K562 (cell line): ENCODE results near the gene GRIK5. TPM values are rescaled to one million over a fixed set of nuclear protein-coding genes. Genes with fewer than 3 reads are reported as not detected.

ENCODE experiments used
- ATAC-seq: fragments of 200-7000 bp; cut with Tn5 transposase; 3 replicates; pipeline ENCODE4 v1.9.1; 2020; ENCODE audit warnings: moderate library complexity
- BruUV-seq: library from RNA; stranded (reverse); fragments of 400-500 nt; replicated peaks from 2 replicates; lab custom pipeline; 2021; lab: Mats Ljungman, UMichigan
- CTCF ChIA-PET: fragments of 300-600 bp; formaldehyde crosslinking; extraction: SDS; loops from one replicate; lab custom pipeline; 2021; ENCODE audit warnings: low intra/inter-chr PET ratio; lab: Yijun Ruan, JAX
- POLR2A ChIA-PET: fragments of 300-600, 350-650 bp; sonication (Branson Sonifier 250); formaldehyde crosslinking; extraction: SDS; loops from one replicate; lab custom pipeline; 2021; ENCODE audit warnings: antibody characterized with exemption, inconsistent platforms; lab: Yijun Ruan, JAX
- DNase-seq, 4 experiments: peaks; one replicate each; pipeline versions ENCODE4 v3.0.0 to v3.0.0-alpha.2; 2011 to 2018; ENCODE audit warnings: low spot score in 3 of 4, mixed read lengths in 3 of 4; ENCODE audit errors: extremely low read depth in 1 of 4
- FAIRE-seq: peaks from 2 replicates; lab custom pipeline; 2011; peaks lifted over from hg19 to GRCh38; lab: Jason Lieb, UNC
- H2AFZ ChIP-seq: 2 replicates; pipeline ENCODE4 v1.6.0; 2011; ENCODE audit warnings: low read depth, low read length, control low read depth, inconsistent platforms
- H3K27ac ChIP-seq: fragments of 200-600 bp; 3 replicates; pipeline ENCODE4 v1.8.0; 2011; ENCODE audit warnings: low read depth, mild to moderate bottlenecking, control low read depth, inconsistent platforms, low read length, moderate library complexity, mixed read lengths; ENCODE audit errors: extremely low read depth
- H3K27me3 ChIP-seq, 2 experiments: fragments of 300-600 bp in 1 of 2; 2 replicates in 1 of 2; 3 replicates in 1 of 2; pipeline versions ENCODE4 v1.6.0 to v1.8.0; 2011; ENCODE audit warnings: inconsistent platforms in 2 of 2, low read length in 2 of 2, mild to moderate bottlenecking in 1 of 2, mixed read lengths in 1 of 2, moderate library complexity in 1 of 2; ENCODE audit not compliant: control insufficient read depth in 2 of 2, insufficient read depth in 2 of 2
- H3K36me3 ChIP-seq: fragments of 300-600 bp; 3 replicates; pipeline ENCODE4 v1.8.0; 2011; ENCODE audit warnings: mild to moderate bottlenecking, low read length, inconsistent platforms; ENCODE audit not compliant: control insufficient read depth, insufficient read depth
- H3K4me1 ChIP-seq, 2 experiments: fragments of 200-600 bp in 1 of 2; replicated peaks in 1 of 2; 2 replicates in 1 of 2; 3 replicates in 1 of 2; pipeline versions ENCODE4 v1.5.1 to v1.8.0; 2011; ENCODE audit warnings: inconsistent platforms in 2 of 2, low read length in 2 of 2, mild to moderate bottlenecking in 1 of 2, mixed read lengths in 1 of 2, moderate library complexity in 1 of 2; ENCODE audit not compliant: control insufficient read depth in 2 of 2, insufficient read depth in 2 of 2
- H3K4me2 ChIP-seq: 2 replicates; pipeline ENCODE4 v1.6.1; 2011; ENCODE audit warnings: low read length, control low read depth, inconsistent platforms, mixed read lengths; ENCODE audit not compliant: insufficient read depth
- H3K4me3 ChIP-seq: fragments of 200-600 bp; sonication (generic), shearing (Covaris generic); 2 replicates; pipeline ENCODE4 v1.5.1; 2016; ENCODE audit warnings: control low read depth, inconsistent platforms
- H3K79me2 ChIP-seq: fragments of 200-600 bp; 3 replicates; pipeline ENCODE4 v1.8.0; 2011; ENCODE audit warnings: low read length, inconsistent platforms; ENCODE audit not compliant: control insufficient read depth, insufficient read depth
- H3K9ac ChIP-seq, 2 experiments: 2 replicates each; pipeline versions ENCODE4 v1.6.0 to v1.6.1; 2011; ENCODE audit warnings: low read depth in 2 of 2, low read length in 2 of 2, control low read depth in 1 of 2, inconsistent platforms in 1 of 2, mild to moderate bottlenecking in 1 of 2, mixed read lengths in 1 of 2; ENCODE audit not compliant: insufficient read depth in 1 of 2
- H3K9me1 ChIP-seq: one replicate; pipeline ENCODE4 v1.6.0; 2011; ENCODE audit warnings: inconsistent platforms, mild to moderate bottlenecking, low read length, moderate library complexity; ENCODE audit not compliant: control insufficient read depth, insufficient read depth
- H3K9me3 ChIP-seq: replicated peaks from 2 replicates; pipeline ENCODE4 v1.5.1; 2011; ENCODE audit warnings: low read depth, low read length, inconsistent platforms; ENCODE audit not compliant: control insufficient read depth, insufficient read depth
- H4K20me1 ChIP-seq: replicated peaks from 2 replicates; pipeline ENCODE4 v1.6.1; 2011; ENCODE audit warnings: low read length, inconsistent platforms, mixed read lengths; ENCODE audit not compliant: control insufficient read depth, insufficient read depth
- ATF6 ChIP-seq: sonication (generic); formaldehyde crosslinking; IDR thresholded peaks from 2 replicates; pipeline ENCODE4 v1.4.0; 2020; ENCODE audit warnings: mild to moderate bottlenecking, missing genetic modification reagents
- BCOR ChIP-seq: fragments of 450-650 bp; IDR thresholded peaks from 2 replicates; pipeline ENCODE4 v1.6.1; 2016
- ELF1 ChIP-seq: fragments of 200-800 bp; sonication (Bioruptor generic); IDR thresholded peaks from 2 replicates; pipeline ENCODE4 v1.6.1; 2016; ENCODE audit warnings: missing genetic modification characterization, missing compliant biosample characterization
- EP300 ChIP-seq: IDR thresholded peaks from 2 replicates; pipeline ENCODE4 v1.6.1; 2012; ENCODE audit warnings: low read length, improper control_type of control experiment
- HDAC2 ChIP-seq: fragments of 450-650 bp; IDR thresholded peaks from 2 replicates; pipeline ENCODE4 v1.6.1; 2016; ENCODE audit warnings: mild to moderate bottlenecking
- NFIX ChIP-seq: fragments of 250-450 bp; sonication (Bioruptor Pico); IDR thresholded peaks from 2 replicates; pipeline ENCODE4 v1.4.0; 2020; ENCODE audit warnings: low read depth, mild to moderate bottlenecking, moderate library complexity
- PHF20 ChIP-seq: fragments of 450-650 bp; IDR thresholded peaks from 2 replicates; pipeline ENCODE4 v1.6.1; 2018; ENCODE audit not compliant: partially characterized antibody
- PTBP1 ChIP-seq: fragments of 200-400 bp; formaldehyde crosslinking; IDR thresholded peaks from 2 replicates; pipeline ENCODE4 v1.6.1; 2017; ENCODE audit warnings: low read depth, low read length
- RBFOX2 ChIP-seq: fragments of 200-400 bp; formaldehyde crosslinking; IDR thresholded peaks from 2 replicates; pipeline ENCODE4 v1.6.1; 2017; ENCODE audit warnings: low read depth, mild to moderate bottlenecking, low read length, moderate library complexity
- RBM25 ChIP-seq: fragments of 200-400 bp; formaldehyde crosslinking; IDR thresholded peaks from 2 replicates; pipeline ENCODE4 v1.6.1; 2018; ENCODE audit warnings: low read length, low read depth, moderate library complexity; ENCODE audit not compliant: severe bottlenecking
- SP1 ChIP-seq: sonication (generic); formaldehyde crosslinking; IDR thresholded peaks from 2 replicates; pipeline ENCODE4 v1.8.1; 2022; ENCODE audit warnings: mild to moderate bottlenecking, missing genetic modification reagents
- ZFP36 ChIP-seq: fragments of 150-350 bp; IDR thresholded peaks from 2 replicates; pipeline ENCODE4 v1.6.1; 2018; ENCODE audit warnings: low read length, low read depth; ENCODE audit not compliant: partially characterized antibody
- ZNF263 ChIP-seq: sonication (generic); formaldehyde crosslinking; IDR thresholded peaks from 2 replicates; pipeline ENCODE4 v1.8.0; 2022; ENCODE audit warnings: mild to moderate bottlenecking, missing genetic modification reagents, borderline replicate concordance
- ZNF311 ChIP-seq: fragments of 250-450 bp; sonication (Bioruptor Pico); IDR thresholded peaks from 2 replicates; pipeline ENCODE4 v1.4.0; 2020; ENCODE audit warnings: mild to moderate bottlenecking, moderate library complexity
- ZNF778 ChIP-seq: fragments of 450-650 bp; formaldehyde crosslinking; IDR thresholded peaks from 2 replicates; pipeline ENCODE4 v1.4.0; 2020; ENCODE audit warnings: mild to moderate bottlenecking, moderate library complexity
- WGBS: fragments of 100-300 bp; shearing (Covaris generic); methylation state at CpG from one replicate; pipeline ENCODE4 v1.1.6; 2016; ENCODE audit warnings: low coverage, mixed read lengths; ENCODE audit not compliant: insufficient coverage; ENCODE audit errors: missing lambda C conversion rate; 5-methylcytosine and 5-hydroxymethylcytosine counted together
- in situ Hi-C: fragments of 300-500 bp; cut with MboI; formaldehyde crosslinking; loops from 4 replicates; pipeline ENCODE4 v1.15.0; 2018; ENCODE audit warnings: inconsistent platforms, mixed read lengths
- intact Hi-C: fragments of 100-400 bp; cut with micrococcal nuclease; formaldehyde crosslinking; loops from 2 replicates; pipeline ENCODE4 v1.14.2; 2022
- polyA plus RNA-seq, 8 experiments: library from polyadenylated mRNA; depleted of rRNA in 4 of 8; stranded (reverse) in 5 of 8; unstranded in 3 of 8; fragments of >200 nt; fragmentation: Nextera tagmentation in 2 of 8; fragmentation: Illumina TruSeq in 1 of 8; extraction: Ambion mirVana in 2 of 8; extraction: Trizol in 1 of 8; gene quantifications; 2 replicates each; pipeline versions ENCODE4 v1.2.1 to v1.2.3, GENCODE V29; 2011 to 2014; ENCODE audit warnings: inconsistent platforms in 1 of 8, missing spikeins in 1 of 8
- total RNA-seq, 7 experiments: library from RNA; depleted of rRNA in 6 of 7; stranded (reverse); fragments of >200 nt in 6 of 7; fragmentation: Illumina TruSeq in 2 of 7; extraction: Trizol in 2 of 7; gene quantifications; 2 replicates each; pipeline versions ENCODE4 v1.2.1 to v1.2.3, GENCODE V29; 2011 to 2021; ENCODE audit warnings: low replicate concordance in 1 of 7
- TF ChIP-seq, protein P1 (sequence below), 2 experiments: fragments of 450-650 bp in 1 of 2; IDR thresholded peaks; 2 replicates each; pipeline ENCODE4 v1.6.1; 2011 to 2017; ENCODE audit warnings: low read depth in 2 of 2, antibody characterized with exemption in 1 of 2, borderline replicate concordance in 1 of 2, low read length in 1 of 2, mild to moderate bottlenecking in 1 of 2, mixed read lengths in 1 of 2; ENCODE audit not compliant: control insufficient read depth in 1 of 2

GRIK5 gene
- total and polyA plus RNA-seq, 9 of the 15 experiments (the other 6 are each of a cell fraction or from before 2014, with no cell fraction given) = 0.04 to 0.55 (median 0.27) TPM; not detected in 2

DNA sequence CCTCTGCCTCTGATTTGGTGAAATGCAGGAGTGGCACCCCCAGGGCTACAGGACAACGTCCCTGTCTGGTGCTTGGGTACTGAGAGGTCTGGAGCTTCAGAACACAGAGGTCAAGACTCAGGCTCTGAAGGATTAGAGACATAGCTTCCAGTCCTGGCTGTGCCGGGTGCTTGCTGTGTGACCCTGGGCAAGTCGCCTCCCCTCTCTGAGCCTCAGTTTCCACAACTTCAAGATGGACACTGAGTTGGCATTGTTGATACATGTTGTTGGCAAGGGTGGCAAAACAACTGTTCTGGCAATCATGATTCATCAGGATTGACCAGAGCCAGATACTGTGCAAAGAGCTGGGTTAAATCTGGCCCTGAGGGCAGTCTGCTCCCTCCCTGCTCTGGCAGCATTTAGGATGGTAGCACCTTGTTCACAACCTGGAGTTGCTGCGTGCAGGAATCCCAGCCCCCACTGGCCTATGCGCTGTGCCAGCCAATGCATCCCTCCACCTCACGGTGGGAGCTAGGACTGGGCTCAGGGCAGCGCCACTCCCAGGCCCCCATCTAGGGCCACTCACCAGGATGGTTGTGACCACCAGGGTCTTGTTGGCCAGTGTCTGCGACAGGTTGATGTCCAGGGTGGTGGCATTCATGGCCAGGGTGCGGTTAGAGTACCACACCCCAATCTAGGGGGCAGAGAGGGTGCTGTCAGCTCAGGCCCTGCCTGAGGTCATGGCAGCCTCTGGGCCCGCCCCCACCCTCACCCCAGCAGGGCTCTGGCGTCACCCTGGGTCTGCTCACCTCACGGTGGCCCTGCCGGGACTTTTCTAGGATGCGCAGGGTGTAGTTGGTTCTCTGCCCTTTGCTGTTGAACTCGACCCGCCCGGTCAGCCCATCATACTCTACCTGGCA is 16.7 kb downstream of the GRIK5 start:
- Histone ChIP-seq H3K9ac (no peak overlapping the region), H3K79me2 (no peaks in the 10 kb centered on the region), H3K4me3 (no peak overlapping the region), H3K4me1 (peaks cover 10 to 12% of the 10 kb centered on the region in 2 experiments; a peak in 3 of 5 replicates), H3K27ac (no peak overlapping the region), H3K4me2 (no peak overlapping the region), H2AFZ (no peak overlapping the region), H3K9me3 (no peaks in the 10 kb centered on the region), H3K36me3 (no peaks in the 10 kb centered on the region), H3K9me1 (no peaks in the 10 kb centered on the region), H4K20me1 (no peaks in the 10 kb centered on the region), H3K27me3 (peaks cover 29 to 50% of the 10 kb centered on the region in 2 experiments)
- under 1% methylated on average over 11 of the region's 17 CpGs for WGBS
- no peak for DNase-seq
- no TSS peak for BruUV-seq
- ChIA-PET POLR2A (interaction anchor here (0.6 to 0.7 kb wide), 2 partner anchors 23 to 56 kb away, joined by 3 to 4 read pairs; partner anchors contain the start of gene ZNF574), CTCF (no interaction called here)
- intact Hi-C loops = no loop called here
- in situ Hi-C loops = no loop called here
- TF ChIP-seq NFIX (CRISPR knock-in tag) (no peak), ATF6 (no peak), PHF20 (no peak), SP1 (no peak), ZNF311 (CRISPR knock-in tag) (no peak), HDAC2 (no peak), ZNF263 (CRISPR knock-in tag) (no peak), ELF1 (no peak), ZFP36 (peak; percentile 65), EP300 (no peak), RBM25 (peak; percentile 69), RBFOX2 (no peak), BCOR (peak; percentile 70), PTBP1 (no peak), ZNF778 (no peak)
- TF ChIP-seq, protein P1, sequence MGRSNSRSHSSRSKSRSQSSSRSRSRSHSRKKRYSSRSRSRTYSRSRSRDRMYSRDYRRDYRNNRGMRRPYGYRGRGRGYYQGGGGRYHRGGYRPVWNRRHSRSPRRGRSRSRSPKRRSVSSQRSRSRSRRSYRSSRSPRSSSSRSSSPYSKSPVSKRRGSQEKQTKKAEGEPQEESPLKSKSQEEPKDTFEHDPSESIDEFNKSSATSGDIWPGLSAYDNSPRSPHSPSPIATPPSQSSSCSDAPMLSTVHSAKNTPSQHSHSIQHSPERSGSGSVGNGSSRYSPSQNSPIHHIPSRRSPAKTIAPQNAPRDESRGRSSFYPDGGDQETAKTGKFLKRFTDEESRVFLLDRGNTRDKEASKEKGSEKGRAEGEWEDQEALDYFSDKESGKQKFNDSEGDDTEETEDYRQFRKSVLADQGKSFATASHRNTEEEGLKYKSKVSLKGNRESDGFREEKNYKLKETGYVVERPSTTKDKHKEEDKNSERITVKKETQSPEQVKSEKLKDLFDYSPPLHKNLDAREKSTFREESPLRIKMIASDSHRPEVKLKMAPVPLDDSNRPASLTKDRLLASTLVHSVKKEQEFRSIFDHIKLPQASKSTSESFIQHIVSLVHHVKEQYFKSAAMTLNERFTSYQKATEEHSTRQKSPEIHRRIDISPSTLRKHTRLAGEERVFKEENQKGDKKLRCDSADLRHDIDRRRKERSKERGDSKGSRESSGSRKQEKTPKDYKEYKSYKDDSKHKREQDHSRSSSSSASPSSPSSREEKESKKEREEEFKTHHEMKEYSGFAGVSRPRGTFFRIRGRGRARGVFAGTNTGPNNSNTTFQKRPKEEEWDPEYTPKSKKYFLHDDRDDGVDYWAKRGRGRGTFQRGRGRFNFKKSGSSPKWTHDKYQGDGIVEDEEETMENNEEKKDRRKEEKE (IDR thresholded peaks at IDR 0.05; ENCODE audit: borderline replicate concordance in 1 of 2, control insufficient read depth in 1 of 2, low read depth in 2 of 2, low read length in 1 of 2) = no peak
- ATAC-seq = no peak
- FAIRE-seq = no peak
